GM12864 (cell line): Measurements from ENCODE around the gene CCDC40.

Experiments used
- DNase-seq: peaks from one replicate; pipeline ENCODE4 v3.0.0-alpha.2; 2011; ENCODE audit warnings: low read depth
- H3K4me3 ChIP-seq: 2 replicates; pipeline ENCODE4 v1.5.1; 2011; ENCODE audit warnings: mild to moderate bottlenecking, low read depth, low read length, control low read depth
- CTCF ChIP-seq: IDR thresholded peaks from 2 replicates; pipeline ENCODE4 v1.5.1; 2011; ENCODE audit warnings: low read depth, mild to moderate bottlenecking, moderate library complexity, low read length, control low read depth, inconsistent platforms; ENCODE audit errors: missing control alignments

CCDC40 gene

GRCh38 chr17:80071116-80071841 lies 34.8 kb downstream of the CCDC40 start:
- no peak for DNase-seq
- no peak overlapping the region for H3K4me3 ChIP-seq
- no peak for TF ChIP-seq CTCF

- DNase-seq: no peak
- TF ChIP-seq CTCF: no peak
- H3K4me3 ChIP-seq: no peak overlapping the region
Observed at GRCh38 chr17:80072410-80072809, 36.0 kb downstream of the CCDC40 start.

- no peak for TF ChIP-seq CTCF
- no peak for DNase-seq
Observed at GRCh38 chr17:80080081-80080480, 43.6 kb downstream of the CCDC40 start.

GRCh38 chr17:80081596-80081995 lies 45.2 kb downstream of the CCDC40 start:
- no peak overlapping the region for H3K4me3 ChIP-seq
- DNase-seq: no peak
- no peak for TF ChIP-seq CTCF

More at GRCh38 chr17:80080081-80080480, 43.6 kb downstream of the CCDC40 start:
- no peak overlapping the region for H3K4me3 ChIP-seq

- DNase-seq: peak; percentile 27
- H3K4me3 ChIP-seq: no peak overlapping the region
- TF ChIP-seq CTCF: peak; percentile 84
Observed at GRCh38 chr17:80082403-80083135, 46.1 kb downstream of the CCDC40 start.

- no peak overlapping the region for H3K4me3 ChIP-seq
- DNase-seq: no peak
- no peak for TF ChIP-seq CTCF
Observed at GRCh38 chr17:80083136-80083661, 46.8 kb downstream of the CCDC40 start.

GRCh38 chr17:80084773-80085172 lies 48.3 kb downstream of the CCDC40 start:
- no peak overlapping the region for H3K4me3 ChIP-seq
- DNase-seq: no peak
- TF ChIP-seq CTCF: no peak
